Thyroid gland (tissue), 4 donors: Measurements from ENCODE around the gene PITHD1. TPM values are rescaled to one million over a fixed set of nuclear protein-coding genes. Genes with fewer than 3 reads are reported as not detected.
A peak's percentile ranks its signal among the peaks of the same experiment; 100 is the strongest.

ENCODE experiments used
- DNase-seq, 2 donors: peaks; one replicate each; pipeline ENCODE4 v3.0.0-alpha.2; 2019
- H3K27ac ChIP-seq, 3 donors: fragments of 200-600 bp; sonication (generic); 1 replicate in 2 of 3; 2 replicates in 1 of 3; pipeline ENCODE4 v1.5.1; 2016 to 2019; ENCODE audit warnings: mild to moderate bottlenecking in 1 of 3, moderate library complexity in 1 of 3
- H3K27me3 ChIP-seq: fragments of 200-600 bp; sonication (generic); one replicate; pipeline ENCODE4 v1.5.1; 2019
- H3K36me3 ChIP-seq, 2 donors: fragments of 200-600 bp; sonication (generic); one replicate each; pipeline ENCODE4 v1.5.1; 2016 to 2019
- H3K4me1 ChIP-seq, 2 donors: fragments of 200-600 bp; sonication (generic); one replicate each; pipeline ENCODE4 v1.5.1; 2017 to 2019
- H3K4me3 ChIP-seq, 3 donors: fragments of 200-600 bp; sonication (generic); replicated peaks in 1 of 3; 1 replicate in 2 of 3; 2 replicates in 1 of 3; pipeline ENCODE4 v1.5.1; 2016; ENCODE audit warnings: mild to moderate bottlenecking in 1 of 3
- H3K9me3 ChIP-seq: fragments of 200-600 bp; sonication (generic); one replicate; pipeline ENCODE4 v1.5.1; 2017
- POLR2A ChIP-seq, 2 donors: fragments of 450-650 bp; IDR thresholded peaks; one replicate each; pipeline ENCODE4 v1.6.1; 2017; ENCODE audit warnings: antibody characterized with exemption in 2 of 2, mild to moderate bottlenecking in 2 of 2, moderate library complexity in 1 of 2
- WGBS, 2 donors: methylation state at CpG; one replicate each; pipeline ENCODE4 v1.1.5; 2017; 5-methylcytosine and 5-hydroxymethylcytosine counted together
- intact Hi-C: fragments of 100-400 bp; cut with DNase I; formaldehyde crosslinking; loops from one replicate; pipeline ENCODE4 v1.15.1; 2023
- total RNA-seq, 4 donors: library from RNA; depleted of rRNA; stranded (reverse); fragments of >200 nt; gene quantifications; one replicate each; pipeline ENCODE4 v1.2.3, GENCODE V29; 2016
- TF ChIP-seq, protein P1 (sequence below), 6 experiments: fragments of 200-600 bp in 3 of 6; fragments of 450-650 bp in 3 of 6; sonication (generic) in 3 of 6; IDR thresholded peaks; one replicate each; pipeline ENCODE4 v1.5.1; 2016 to 2019; ENCODE audit warnings: antibody characterized with exemption in 6 of 6, mild to moderate bottlenecking in 2 of 6, inconsistent platforms in 1 of 6, moderate library complexity in 1 of 6

The PITHD1 gene
- total RNA-seq, 4 donors from 2014 or later, result 55.3 to 75.8 (median 60.0) TPM

GRCh38 chr1:23759277-23759676, 18.9 kb upstream of the PITHD1 start:
- Histone ChIP-seq H3K4me3 (no peak overlapping the region), H3K27ac (no peak overlapping the region), H3K36me3 (peaks cover 66 to 67% of the 10 kb centered on the region in 2 donors), H3K4me1 (no peaks in the 10 kb centered on the region), H3K9me3 (no peaks in the 10 kb centered on the region), H3K27me3 (no peaks in the 10 kb centered on the region)
- no peak for DNase-seq
- TF ChIP-seq, protein P1, sequence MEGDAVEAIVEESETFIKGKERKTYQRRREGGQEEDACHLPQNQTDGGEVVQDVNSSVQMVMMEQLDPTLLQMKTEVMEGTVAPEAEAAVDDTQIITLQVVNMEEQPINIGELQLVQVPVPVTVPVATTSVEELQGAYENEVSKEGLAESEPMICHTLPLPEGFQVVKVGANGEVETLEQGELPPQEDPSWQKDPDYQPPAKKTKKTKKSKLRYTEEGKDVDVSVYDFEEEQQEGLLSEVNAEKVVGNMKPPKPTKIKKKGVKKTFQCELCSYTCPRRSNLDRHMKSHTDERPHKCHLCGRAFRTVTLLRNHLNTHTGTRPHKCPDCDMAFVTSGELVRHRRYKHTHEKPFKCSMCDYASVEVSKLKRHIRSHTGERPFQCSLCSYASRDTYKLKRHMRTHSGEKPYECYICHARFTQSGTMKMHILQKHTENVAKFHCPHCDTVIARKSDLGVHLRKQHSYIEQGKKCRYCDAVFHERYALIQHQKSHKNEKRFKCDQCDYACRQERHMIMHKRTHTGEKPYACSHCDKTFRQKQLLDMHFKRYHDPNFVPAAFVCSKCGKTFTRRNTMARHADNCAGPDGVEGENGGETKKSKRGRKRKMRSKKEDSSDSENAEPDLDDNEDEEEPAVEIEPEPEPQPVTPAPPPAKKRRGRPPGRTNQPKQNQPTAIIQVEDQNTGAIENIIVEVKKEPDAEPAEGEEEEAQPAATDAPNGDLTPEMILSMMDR (IDR thresholded peaks at IDR 0.05), result no peak
- no peak for TF ChIP-seq POLR2A (IDR thresholded peaks at IDR 0.05)
- intact Hi-C loops, result no loop called here
- 61 to 78% methylated on average over 4 of the region's 4 CpGs for WGBS, 2 donors

DNA sequence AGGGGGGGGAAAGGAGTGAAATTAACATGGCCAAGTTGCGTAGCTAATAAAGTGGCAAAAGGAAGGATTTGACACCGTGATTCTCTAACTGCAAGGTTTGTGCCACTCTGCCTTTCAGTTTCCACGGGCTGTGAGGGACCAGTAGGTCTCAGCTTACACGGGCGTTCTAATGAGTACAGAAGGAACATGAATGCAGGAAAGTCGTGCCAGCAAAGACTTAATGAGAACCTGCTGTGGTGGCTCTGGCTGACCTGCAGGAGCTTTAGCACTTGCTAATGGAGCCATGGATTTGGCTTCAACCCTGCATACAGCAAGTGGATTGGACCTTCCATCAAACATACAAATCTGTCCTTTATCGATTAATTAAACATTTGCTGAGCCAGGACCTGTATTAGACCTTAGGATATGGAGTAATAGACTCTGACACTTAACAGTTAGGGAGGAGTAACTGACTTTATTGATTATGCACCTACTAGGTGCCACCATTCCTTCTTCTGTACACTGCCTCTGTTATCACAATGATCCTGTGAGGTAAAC, 15.1 kb upstream of the PITHD1 start:
- Histone ChIP-seq H3K4me3 (no peak overlapping the region), H3K27me3 (no peaks in the 10 kb centered on the region), H3K27ac (no peak overlapping the region), H3K9me3 (no peaks in the 10 kb centered on the region), H3K36me3 (peaks cover 30 to 35% of the 10 kb centered on the region in 2 donors), H3K4me1 (no peaks in the 10 kb centered on the region)
- WGBS, 2 donors, result 83 to 92% methylated on average over 7 of the region's 7 CpGs
- intact Hi-C loops, result no loop called here
- TF ChIP-seq POLR2A (IDR thresholded peaks at IDR 0.05), result no peak
- TF ChIP-seq, protein P1 (IDR thresholded peaks at IDR 0.05), result no peak
- no peak for DNase-seq

- H3K27ac ChIP-seq, result no peak overlapping the region
- TF ChIP-seq, protein P1 (IDR thresholded peaks at IDR 0.05), result no peak
- no peak for TF ChIP-seq POLR2A (IDR thresholded peaks at IDR 0.05)
- no peaks in the 10 kb centered on the region for H3K27me3 ChIP-seq
- no peaks in the 10 kb centered on the region for H3K9me3 ChIP-seq
- no peak overlapping the region for H3K4me3 ChIP-seq
- no peak for DNase-seq
- peaks cover 2 to 5% of the 10 kb centered on the region in 2 donors for H3K4me1 ChIP-seq
- WGBS, 2 donors, result 83 to 85% methylated on average over 5 of the region's 5 CpGs
- intact Hi-C loops, result no loop called here
- peaks cover 0 to 4% of the 10 kb centered on the region in 2 donors for H3K36me3 ChIP-seq
Observed at GRCh38 chr1:23768733-23769132, 9.5 kb upstream of the PITHD1 start.

GRCh38 chr1:23772049-23772853, 6.0 kb upstream of the PITHD1 start:
- intact Hi-C loops, result loop anchor here (5.0 to 10.0 kb wide), 2 partner anchors 93 to 145 kb away; partner anchors contain the start of gene FUCA1
- Histone ChIP-seq H3K36me3 (no peaks in the 10 kb centered on the region), H3K9me3 (no peaks in the 10 kb centered on the region), H3K27me3 (no peaks in the 10 kb centered on the region), H3K4me3 (no peak overlapping the region), H3K27ac (no peak overlapping the region), H3K4me1 (peaks cover 12 to 25% of the 10 kb centered on the region in 2 donors)
- TF ChIP-seq, protein P1 (IDR thresholded peaks at IDR 0.05), result peak; percentile 82 to 96 (median 84)
- no peak for TF ChIP-seq POLR2A (IDR thresholded peaks at IDR 0.05)
- DNase-seq, result peak; percentile 88 to 91
- WGBS, 2 donors, result 17 to 23% methylated on average over 12 to 14 of the region's 14 CpGs

DNA sequence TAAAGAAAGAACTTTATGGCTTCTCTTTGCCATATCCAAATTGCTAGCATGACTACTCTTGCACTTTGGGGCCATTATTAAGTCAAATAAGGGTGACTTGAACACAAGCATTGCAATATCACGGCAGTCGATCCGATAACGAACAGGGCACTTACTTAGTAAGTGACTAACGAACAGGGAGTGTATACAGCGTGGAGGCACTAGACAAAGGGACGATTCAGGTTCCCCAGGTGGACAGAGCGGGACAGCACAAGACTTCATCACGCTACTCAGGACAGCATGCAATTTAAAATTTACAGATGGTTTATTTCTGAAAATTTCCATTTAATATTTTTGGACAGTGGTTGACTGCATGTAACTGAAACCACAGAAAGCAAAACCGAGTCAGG, 5.4 kb upstream of the PITHD1 start:
- intact Hi-C loops, result loop anchor here (5.0 to 10.0 kb wide), 2 partner anchors 92 to 144 kb away; partner anchors contain the start of gene FUCA1

More for the DNA sequence above, 5.4 kb upstream of the PITHD1 start:
- no peaks in the 10 kb centered on the region for H3K9me3 ChIP-seq
- H3K4me1 ChIP-seq, result peaks cover 18 to 30% of the 10 kb centered on the region in 2 donors
- no peak overlapping the region for H3K4me3 ChIP-seq
- H3K27me3 ChIP-seq, result no peaks in the 10 kb centered on the region
- TF ChIP-seq, protein P1 (IDR thresholded peaks at IDR 0.05), result no peak
- TF ChIP-seq POLR2A (IDR thresholded peaks at IDR 0.05), result no peak
- no peak overlapping the region for H3K27ac ChIP-seq
- H3K36me3 ChIP-seq, result no peaks in the 10 kb centered on the region
- DNase-seq, result no peak
- 90 to 92% methylated on average over 10 of the region's 10 CpGs for WGBS, 2 donors
